EL (cell line): ENCODE results near the gene ZFPM1.

Experiments used
- DNase-seq: peaks from one replicate; pipeline ENCODE4 v3.0.0-alpha.2; 2016

The ZFPM1 gene

DNA sequence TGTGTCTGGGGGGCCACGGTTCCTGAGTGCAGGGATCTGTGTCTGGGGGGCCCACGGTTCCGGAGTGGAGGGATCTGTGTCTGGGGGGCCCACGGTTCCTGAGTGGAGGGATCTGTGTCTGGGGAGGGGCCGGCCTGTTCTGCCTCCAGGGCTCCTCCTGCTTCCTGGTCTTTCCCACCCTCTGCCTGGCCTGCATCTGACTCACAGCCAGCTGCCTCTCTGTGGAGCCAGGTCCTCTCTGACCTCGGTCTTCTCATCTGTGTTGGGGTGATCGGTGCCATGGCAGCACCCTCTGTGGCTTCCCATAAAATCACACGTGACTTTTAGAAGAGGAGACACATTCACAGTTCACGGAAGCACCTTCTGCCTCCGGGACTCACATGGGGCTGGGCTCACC lies 50.3 kb downstream of the ZFPM1 start:
- DNase-seq, result no peak

- DNase-seq, result no peak
These were observed 50.9 kb downstream of the ZFPM1 start for GRCh38 chr16:88503771-88504488.

DNA sequence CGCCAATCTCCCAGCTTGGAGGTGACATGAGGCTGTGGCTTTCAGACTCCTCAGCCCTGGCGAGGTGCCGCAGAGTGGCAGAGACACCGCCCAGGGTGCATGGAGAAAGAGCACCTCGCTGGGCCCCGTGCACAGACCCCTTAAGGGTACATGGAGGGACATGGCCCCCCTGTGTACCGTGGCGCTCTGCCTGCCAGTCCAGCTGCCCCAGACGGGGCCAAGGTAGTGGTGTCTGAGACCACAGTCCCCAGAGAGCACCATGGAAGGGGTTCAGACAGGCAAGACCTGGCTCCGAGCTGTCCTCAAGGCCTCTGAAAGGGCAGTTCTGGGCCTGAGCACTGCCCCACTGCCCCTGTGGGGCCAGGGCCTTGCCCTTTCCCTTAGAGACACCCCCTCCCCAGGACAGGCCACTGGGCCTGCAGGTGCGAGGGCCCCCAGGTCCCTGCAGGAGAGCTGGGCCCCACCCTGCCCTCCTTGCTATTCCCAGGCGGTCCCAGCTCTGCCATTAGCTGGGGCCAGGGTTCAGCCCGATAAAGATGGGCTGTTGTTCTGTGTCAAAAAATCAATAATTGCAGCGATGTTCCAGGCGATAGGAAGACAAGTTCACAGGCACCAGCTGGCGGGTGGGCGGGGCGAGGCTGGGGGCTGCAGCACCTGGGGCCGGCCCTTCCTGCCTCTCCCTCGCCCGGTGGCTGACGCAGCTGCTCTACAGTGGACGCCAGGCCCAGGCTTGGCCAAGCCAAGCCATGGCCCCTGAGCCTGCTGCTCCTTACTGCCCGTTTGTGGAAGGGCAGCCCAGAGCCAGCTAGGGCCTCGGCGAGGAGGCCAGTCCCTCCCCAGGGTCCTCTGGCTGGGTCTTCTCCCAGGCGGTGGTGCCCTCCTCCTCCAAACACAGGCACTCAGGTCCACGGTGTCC lies 51.7 kb downstream of the ZFPM1 start:
- no peak for DNase-seq

DNA sequence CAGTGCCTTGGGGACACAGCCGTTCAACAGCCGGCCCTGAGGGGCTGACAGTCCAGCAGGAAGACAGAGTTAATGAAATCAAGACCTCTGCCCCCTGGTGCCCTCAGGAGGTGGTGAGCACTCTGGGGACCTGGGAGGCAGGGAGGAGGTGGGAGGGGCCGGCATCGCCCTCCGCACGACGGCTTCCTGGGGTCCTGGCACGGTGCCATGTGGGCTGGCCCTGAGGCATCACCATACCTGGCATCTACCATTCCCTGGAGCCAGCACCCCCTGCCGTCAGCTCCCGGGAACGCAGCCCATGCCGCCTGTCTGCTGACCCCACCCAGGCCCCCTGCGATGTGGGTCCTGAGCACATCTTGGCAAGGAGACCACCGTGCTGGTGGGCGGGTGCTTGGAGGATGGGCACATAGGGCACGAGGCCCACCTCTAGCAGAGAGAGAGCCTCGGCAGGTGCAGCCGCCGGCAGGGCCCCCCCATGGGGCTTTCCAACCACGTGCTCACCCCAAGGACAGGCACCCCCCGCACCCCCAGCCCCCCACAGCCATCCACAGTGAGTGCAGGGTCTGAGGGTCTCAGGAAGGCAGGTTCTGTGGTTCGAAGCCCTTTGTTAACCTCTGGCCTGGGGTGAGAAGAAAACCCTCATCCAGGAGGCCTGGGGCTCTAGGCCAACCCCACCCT lies 52.5 kb downstream of the ZFPM1 start:
- DNase-seq, result peak; percentile 10

DNA sequence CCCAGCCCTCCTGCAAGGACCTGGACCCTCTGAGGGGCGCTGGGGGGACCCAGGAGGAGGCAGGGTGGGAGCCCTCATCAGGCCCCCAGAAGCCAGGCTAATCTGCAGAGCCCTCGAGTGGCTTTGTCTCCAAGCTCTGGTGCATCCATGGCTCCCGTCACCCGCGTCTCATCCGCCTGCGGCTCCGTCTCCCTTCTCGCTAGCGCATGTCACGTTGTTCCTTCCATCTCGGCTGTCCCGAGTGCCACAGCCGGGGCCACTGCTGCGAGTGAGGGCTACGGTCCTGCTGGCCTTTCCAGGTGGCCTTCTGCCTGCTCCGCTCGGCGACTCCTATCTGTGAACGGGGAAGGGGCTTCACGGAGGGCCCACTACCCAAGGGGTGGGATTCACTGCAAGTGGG lies 53.6 kb downstream of the ZFPM1 start:
- no peak for DNase-seq

GRCh38 chr16:88507231-88507743 lies 54.2 kb downstream of the ZFPM1 start:
- DNase-seq, result no peak

GRCh38 chr16:88508376-88508867 lies 55.3 kb downstream of the ZFPM1 start:
- DNase-seq, result no peak

DNA sequence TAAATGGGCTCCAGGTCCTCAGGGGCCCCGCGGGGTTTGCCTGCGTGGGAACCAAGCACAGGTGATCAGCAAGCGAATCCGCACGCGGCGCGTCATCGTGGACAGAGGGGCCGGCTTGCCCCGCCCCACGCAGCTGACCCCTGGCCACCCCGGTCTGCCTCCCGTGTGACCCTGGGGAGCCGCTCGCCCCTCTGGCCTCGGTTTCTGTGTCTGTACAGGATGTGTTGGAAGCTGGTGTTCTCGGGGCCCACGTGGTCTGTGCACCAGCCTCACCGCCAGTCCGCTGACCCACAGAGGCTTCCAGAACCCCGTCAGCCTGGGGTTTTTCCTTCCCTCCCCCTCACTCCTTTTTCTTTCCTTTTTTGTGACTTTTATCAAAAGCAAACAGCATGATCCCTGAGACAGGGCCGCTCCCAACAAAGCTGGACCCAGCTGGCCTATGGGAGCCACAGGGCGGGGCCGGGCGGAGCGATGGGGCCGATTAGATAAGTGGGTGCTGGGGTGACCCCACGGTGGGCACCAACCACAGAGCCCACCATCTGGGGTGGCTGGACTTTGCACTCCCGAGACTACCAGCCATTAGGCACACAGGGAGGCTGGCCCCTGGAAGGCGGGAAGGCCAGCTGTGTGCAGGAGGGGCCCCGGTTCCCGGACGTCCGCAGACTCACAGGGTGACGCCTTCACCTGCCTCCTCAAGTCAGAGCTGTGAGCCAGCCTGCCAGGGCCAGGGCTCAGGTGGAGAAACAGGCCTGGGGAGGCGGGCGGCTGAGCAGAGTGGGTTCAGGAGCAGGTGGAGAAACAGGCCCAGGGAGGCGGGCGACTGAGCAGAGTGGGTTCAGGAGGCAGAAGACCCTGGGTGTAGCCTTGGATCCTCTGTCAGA lies 56.0 kb downstream of the ZFPM1 start:
- no peak for DNase-seq

DNA sequence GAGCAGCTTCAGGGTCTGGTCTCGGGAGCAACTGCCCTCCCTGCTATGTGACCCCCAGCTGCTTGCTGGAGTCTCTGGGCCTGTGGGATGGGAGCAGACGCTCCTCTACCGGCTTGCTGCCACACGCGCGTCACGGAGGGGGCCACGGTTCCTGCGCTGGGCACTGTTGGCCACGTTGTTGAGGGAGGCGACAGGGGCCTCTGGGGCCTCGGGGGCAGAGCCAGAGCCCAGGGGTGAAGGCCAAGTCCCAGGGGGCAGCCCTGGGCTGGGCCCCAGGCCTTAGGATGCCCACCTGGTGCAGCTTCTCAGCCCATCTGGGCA lies 56.6 kb downstream of the ZFPM1 start:
- DNase-seq, result no peak

GRCh38 chr16:88510091-88510994 lies 57.3 kb downstream of the ZFPM1 start:
- no peak for DNase-seq

DNA sequence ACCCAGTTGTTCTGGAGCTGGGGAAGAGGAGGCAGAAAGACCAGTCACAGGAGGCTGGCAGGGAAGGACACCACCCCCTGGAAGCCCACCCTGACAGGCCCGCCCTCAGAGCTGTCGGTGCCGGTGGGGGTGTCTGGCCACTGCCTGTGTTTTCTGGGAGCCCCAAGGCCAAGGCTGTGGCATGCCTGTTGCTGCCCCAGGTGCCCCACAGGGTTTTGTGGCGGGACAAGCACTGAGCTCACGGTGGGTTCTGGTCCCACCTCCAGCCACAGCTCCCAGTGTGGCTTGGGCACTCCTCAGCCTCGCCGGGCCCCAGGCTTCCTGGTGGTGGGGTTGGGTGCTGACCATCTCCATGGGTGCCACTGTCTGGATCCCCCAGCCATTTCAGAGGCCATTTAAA lies 58.0 kb downstream of the ZFPM1 start:
- no peak for DNase-seq

DNA sequence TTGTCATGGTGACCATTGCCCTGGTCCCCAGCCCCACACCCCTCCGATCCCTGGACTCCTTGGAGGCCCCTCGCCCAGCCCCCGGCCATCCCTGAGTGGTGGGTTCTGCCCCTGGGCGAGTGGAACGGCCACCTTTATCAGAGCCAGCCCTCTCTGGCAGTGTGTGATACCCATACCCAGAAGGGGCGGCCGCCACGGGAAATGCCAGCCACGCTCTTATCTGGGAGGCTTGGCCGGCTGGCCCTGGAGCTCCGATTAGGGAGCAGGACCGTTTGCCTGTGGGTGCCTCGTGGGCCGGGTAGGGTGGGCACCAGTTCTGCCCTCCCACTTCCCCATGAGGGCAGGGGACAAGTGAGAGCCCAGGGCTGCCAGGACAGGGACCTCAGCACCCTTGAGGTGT lies 58.8 kb downstream of the ZFPM1 start:
- no peak for DNase-seq

- no peak for DNase-seq
These were observed 59.9 kb downstream of the ZFPM1 start for GRCh38 chr16:88512728-88513696.

- DNase-seq, result no peak
These were observed 61.0 kb downstream of the ZFPM1 start for GRCh38 chr16:88514070-88514469.

- DNase-seq, result no peak
These were observed 61.6 kb downstream of the ZFPM1 start for GRCh38 chr16:88514526-88515232.

GRCh38 chr16:88515371-88515770 lies 62.3 kb downstream of the ZFPM1 start:
- no peak for DNase-seq

GRCh38 chr16:88515925-88516594 lies 63.0 kb downstream of the ZFPM1 start:
- no peak for DNase-seq

GRCh38 chr16:88516601-88517061 lies 63.6 kb downstream of the ZFPM1 start:
- DNase-seq, result no peak
